Endothelial cell (in vitro differentiated cells): ENCODE data around the gene STRADB. TPM values are rescaled to one million over a fixed set of nuclear protein-coding genes. Genes with fewer than 3 reads are reported as not detected.

Experiments
- DNase-seq: peaks from one replicate; pipeline ENCODE4 v3.0.0; 2021; ENCODE audit warnings: low spot score
- H3K27ac Mint-ChIP-seq: one replicate; pipeline ENCODE4 v1.8.0; 2021; ENCODE audit warnings: mixed read lengths, inconsistent platforms; ENCODE audit not compliant: unreplicated experiment
- H3K27me3 Mint-ChIP-seq: one replicate; pipeline ENCODE4 v1.8.0; 2021; ENCODE audit warnings: mild to moderate bottlenecking, moderate library complexity, mixed read lengths, inconsistent platforms; ENCODE audit not compliant: unreplicated experiment
- H3K36me3 Mint-ChIP-seq: one replicate; pipeline ENCODE4 v1.8.0; 2021; ENCODE audit warnings: mild to moderate bottlenecking, low read depth, mixed read lengths, inconsistent platforms; ENCODE audit not compliant: unreplicated experiment
- H3K4me1 Mint-ChIP-seq: one replicate; pipeline ENCODE4 v1.8.0; 2021; ENCODE audit warnings: mild to moderate bottlenecking, mixed read lengths, inconsistent platforms; ENCODE audit not compliant: unreplicated experiment
- H3K4me3 Mint-ChIP-seq: one replicate; pipeline ENCODE4 v1.8.0; 2021; ENCODE audit warnings: mild to moderate bottlenecking, mixed read lengths, inconsistent platforms; ENCODE audit not compliant: unreplicated experiment
- H3K9me3 Mint-ChIP-seq: one replicate; pipeline ENCODE4 v1.8.0; 2021; ENCODE audit warnings: mixed read lengths, inconsistent platforms; ENCODE audit not compliant: unreplicated experiment
- CTCF ChIP-seq: fragments of 200-600 bp; sonication (generic); IDR thresholded peaks from one replicate; pipeline ENCODE4 v1.5.0; 2021; ENCODE audit warnings: antibody characterized with exemption; ENCODE audit not compliant: unreplicated experiment
- total RNA-seq: library from RNA; stranded (reverse); fragmentation: NEBNext Ultra II Directional; extraction: Animal tissue kit (Norgen Biotek cat#: 25700); gene quantifications from one replicate; pipeline ENCODE4 v1.2.1, GENCODE V29; 2021; ENCODE audit not compliant: unreplicated experiment

The STRADB gene
- total RNA-seq, 1 donor from 2014 or later, result 18.5 TPM

GRCh38 chr2:201522965-201523364 lies 71.4 kb downstream of the STRADB start:
- no peaks in the 10 kb centered on the region for H3K4me1 Mint-ChIP-seq
- H3K27ac Mint-ChIP-seq, result no peak overlapping the region
- H3K36me3 Mint-ChIP-seq, result peaks cover 4% of the 10 kb centered on the region
- no peak for TF ChIP-seq CTCF
- no peaks in the 10 kb centered on the region for H3K27me3 Mint-ChIP-seq
- no peak overlapping the region for H3K4me3 Mint-ChIP-seq
- DNase-seq, result no peak
- no peaks in the 10 kb centered on the region for H3K9me3 Mint-ChIP-seq

DNA sequence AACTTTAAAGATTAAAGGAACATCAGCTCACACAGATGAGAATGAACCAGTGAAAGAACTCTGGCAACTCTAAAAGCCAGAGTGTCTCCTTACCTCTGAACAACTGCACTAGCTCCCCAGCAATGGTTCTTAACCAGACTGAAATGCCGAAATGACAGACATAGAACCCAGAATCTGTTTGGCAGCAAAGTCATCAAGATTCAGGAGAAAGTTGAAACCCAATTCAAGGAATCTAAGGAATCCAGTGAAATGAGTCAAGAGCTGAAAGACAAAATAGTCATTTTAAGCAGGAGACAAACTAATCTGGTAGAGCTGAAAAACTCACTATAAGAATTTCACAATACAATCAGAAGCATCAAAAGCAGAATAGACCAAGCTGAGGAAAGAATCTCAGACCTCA lies 72.0 kb downstream of the STRADB start:
- Mint-ChIP-seq H3K27ac (no peak overlapping the region), H3K27me3 (no peaks in the 10 kb centered on the region)

More for the DNA sequence above, 72.0 kb downstream of the STRADB start:
- Mint-ChIP-seq H3K9me3 (no peaks in the 10 kb centered on the region), H3K4me1 (no peaks in the 10 kb centered on the region), H3K36me3 (peaks cover 4% of the 10 kb centered on the region), H3K4me3 (no peak overlapping the region)
- DNase-seq, result no peak
- TF ChIP-seq CTCF, result no peak

Other genes starting within 250 kb of the STRADB start
- gene CASP8, start 191.2 kb upstream of the STRADB start, total RNA-seq, result 14.9 TPM
- 1.1 TPM for gene FLACC1, start 94.4 kb upstream of the STRADB start, total RNA-seq
- 18.4 TPM for gene TRAK2, start 282 bp upstream of the STRADB start, total RNA-seq
- gene TMEM237, start 191.8 kb downstream of the STRADB start, total RNA-seq, result 22.3 TPM
- 0.13 TPM for gene MPP4, start 246.9 kb downstream of the STRADB start, total RNA-seq